HEK293 (cell line): ENCODE results near the gene MKLN1.

Experiments
- CTCF ChIA-PET: fragments of 350-600 bp; formaldehyde crosslinking; extraction: SDS; loops from one replicate; lab custom pipeline; 2021; ENCODE audit warnings: antibody characterized with exemption; lab: Yijun Ruan, JAX
- POLR2A ChIA-PET: fragments of 300-600 bp; formaldehyde crosslinking; extraction: SDS; loops from one replicate; lab custom pipeline; 2020; ENCODE audit warnings: antibody characterized with exemption, inconsistent platforms; lab: Yijun Ruan, JAX
- H3K27ac ChIP-seq: fragments of 200-500 bp; sonication (Bioruptor generic); 2 replicates; pipeline ENCODE4 v1.5.1; 2014; ENCODE audit warnings: low read depth, low read length, control low read depth, inconsistent platforms; ENCODE audit errors: extremely low read depth
- H3K36me3 ChIP-seq, 2 experiments: fragments of 200-500 bp in 1 of 2; sonication (Bioruptor generic) in 1 of 2; 1 replicate in 1 of 2; 2 replicates in 1 of 2; pipeline ENCODE4 v1.5.1; 2014 to 2017; ENCODE audit warnings: inconsistent platforms in 2 of 2, low read length in 2 of 2; ENCODE audit not compliant: control insufficient read depth in 2 of 2, insufficient read depth in 1 of 2
- H3K4me1 ChIP-seq: fragments of 200-500 bp; sonication (Bioruptor generic); 2 replicates; pipeline ENCODE4 v1.5.1; 2014; ENCODE audit warnings: mild to moderate bottlenecking, low read length, inconsistent platforms; ENCODE audit not compliant: control insufficient read depth, insufficient read depth
- H3K4me3 ChIP-seq: 2 replicates; pipeline ENCODE4 v1.5.1; 2011; ENCODE audit warnings: low read depth, mild to moderate bottlenecking, control low read depth, low read length, moderate library complexity
- H3K9me3 ChIP-seq: fragments of 200-500 bp; sonication (Bioruptor generic); 2 replicates; pipeline ENCODE4 v1.5.1; 2014; ENCODE audit warnings: low read depth, low read length, inconsistent platforms; ENCODE audit not compliant: control insufficient read depth, insufficient read depth
- BCL11B ChIP-seq: fragments of 450-650 bp; formaldehyde crosslinking; IDR thresholded peaks from 2 replicates; pipeline ENCODE4 v1.5.1; 2016; ENCODE audit warnings: low read depth, missing biosample characterization, missing genetic modification characterization
- HOXA7 ChIP-seq: sonication (generic); formaldehyde crosslinking; IDR thresholded peaks from 2 replicates; pipeline ENCODE4 v1.8.1; 2022; ENCODE audit warnings: missing genetic modification reagents, borderline replicate concordance
- KLF7 ChIP-seq: fragments of 450-650 bp; formaldehyde crosslinking; IDR thresholded peaks from 2 replicates; pipeline ENCODE4 v1.5.1; 2016; ENCODE audit warnings: missing biosample characterization, missing genetic modification characterization, borderline replicate concordance
- PRDM2 ChIP-seq: fragments of 450-650 bp; formaldehyde crosslinking; IDR thresholded peaks from 2 replicates; pipeline ENCODE4 v1.5.1; 2016; ENCODE audit warnings: missing biosample characterization, missing genetic modification characterization, borderline replicate concordance
- SETDB1 ChIP-seq: IDR thresholded peaks from one replicate; pipeline ENCODE4 v1.6.1; 2017; ENCODE audit warnings: mild to moderate bottlenecking, low read length, moderate library complexity, mixed read lengths; ENCODE audit not compliant: insufficient read length
- YY1 ChIP-seq: fragments of 450-650 bp; formaldehyde crosslinking; IDR thresholded peaks from 2 replicates; pipeline ENCODE4 v1.5.1; 2018; ENCODE audit warnings: missing biosample characterization, missing genetic modification characterization
- ZNF121 ChIP-seq: fragments of 450-650 bp; formaldehyde crosslinking; IDR thresholded peaks from 2 replicates; pipeline ENCODE4 v1.5.1; 2016; ENCODE audit warnings: missing biosample characterization, missing genetic modification characterization
- ZNF223 ChIP-seq: fragments of 450-650 bp; formaldehyde crosslinking; IDR thresholded peaks from 2 replicates; pipeline ENCODE4 v1.5.1; 2016; ENCODE audit warnings: missing biosample characterization, missing genetic modification characterization
- ZNF23 ChIP-seq: fragments of 450-650 bp; formaldehyde crosslinking; IDR thresholded peaks from 2 replicates; pipeline ENCODE4 v1.5.1; 2016; ENCODE audit warnings: missing biosample characterization, missing genetic modification characterization, borderline replicate concordance
- ZNF24 ChIP-seq: fragments of 450-650 bp; formaldehyde crosslinking; IDR thresholded peaks from 2 replicates; pipeline ENCODE4 v1.5.1; 2016; ENCODE audit warnings: missing biosample characterization, missing genetic modification characterization
- ZNF302 ChIP-seq: fragments of 450-650 bp; formaldehyde crosslinking; IDR thresholded peaks from 2 replicates; pipeline ENCODE4 v1.5.1; 2016; ENCODE audit warnings: missing biosample characterization, missing genetic modification characterization, low read depth
- ZNF354C ChIP-seq: fragments of 450-650 bp; formaldehyde crosslinking; IDR thresholded peaks from 2 replicates; pipeline ENCODE4 v1.5.1; 2016; ENCODE audit warnings: missing biosample characterization, missing genetic modification characterization, low read depth, borderline replicate concordance
- ZNF449 ChIP-seq: fragments of 450-650 bp; formaldehyde crosslinking; IDR thresholded peaks from 2 replicates; pipeline ENCODE4 v1.5.1; 2017; ENCODE audit warnings: missing biosample characterization, mild to moderate bottlenecking, missing genetic modification characterization, moderate library complexity
- ZNF473 ChIP-seq: fragments of 450-650 bp; formaldehyde crosslinking; IDR thresholded peaks from 2 replicates; pipeline ENCODE4 v1.5.1; 2017; ENCODE audit warnings: missing biosample characterization, missing genetic modification characterization
- ZNF501 ChIP-seq: fragments of 450-650 bp; formaldehyde crosslinking; IDR thresholded peaks from 2 replicates; pipeline ENCODE4 v1.5.1; 2016; ENCODE audit warnings: missing biosample characterization, missing genetic modification characterization
- ZNF518A ChIP-seq: fragments of 450-650 bp; formaldehyde crosslinking; conservative IDR thresholded peaks from 2 replicates; pipeline ENCODE4 v1.5.1; 2016; ENCODE audit warnings: low read depth, missing biosample characterization, missing genetic modification characterization
- ZNF544 ChIP-seq: fragments of 450-650 bp; formaldehyde crosslinking; IDR thresholded peaks from 2 replicates; pipeline ENCODE4 v1.5.0; 2017; ENCODE audit warnings: missing biosample characterization, missing genetic modification characterization
- ZNF664 ChIP-seq: fragments of 450-650 bp; formaldehyde crosslinking; IDR thresholded peaks from 2 replicates; pipeline ENCODE4 v1.5.1; 2016; ENCODE audit warnings: missing biosample characterization, missing genetic modification characterization
- ZSCAN23 ChIP-seq: fragments of 450-650 bp; formaldehyde crosslinking; IDR thresholded peaks from 2 replicates; pipeline ENCODE4 v1.5.1; 2016; ENCODE audit warnings: missing biosample characterization, missing genetic modification characterization

Gene MKLN1

GRCh38 chr7:131497454-131497853 lies 169.8 kb downstream of the MKLN1 start:
- TF ChIP-seq ZNF518A (tag by site-specific recombination) (no peak), ZNF473 (tag by site-specific recombination) (no peak), HOXA7 (CRISPR knock-in tag) (no peak), ZNF449 (tag by site-specific recombination) (no peak), ZNF24 (tag by site-specific recombination) (no peak), KLF7 (tag by site-specific recombination) (no peak), ZNF354C (no peak), ZNF23 (tag by site-specific recombination) (no peak), SETDB1 (no peak), ZNF544 (tag by site-specific recombination) (no peak)
- no peak overlapping the region for H3K27ac ChIP-seq
- CTCF ChIA-PET = interaction anchor here (0.6 to 1.5 kb wide), 4 partner anchors 11 to 157 kb away, joined by 3 read pairs; no protein-coding TSS in a partner anchor

GRCh38 chr7:131498237-131498885 lies 170.7 kb downstream of the MKLN1 start:
- CTCF ChIA-PET = interaction anchor here (0.6 to 1.5 kb wide), 4 partner anchors 10 to 156 kb away, joined by 3 to 4 read pairs (median 3); no protein-coding TSS in a partner anchor
- POLR2A ChIA-PET = no interaction called here
- TF ChIP-seq ZNF121 (tag by site-specific recombination) = 0 out of 2 replicates have a peak, but pooled peaks have one; percentile 48
- no peak for TF ChIP-seq ZSCAN23
- no peaks in the 10 kb centered on the region for H3K4me1 ChIP-seq
- no peaks in the 10 kb centered on the region for H3K9me3 ChIP-seq
- no peak overlapping the region for H3K4me3 ChIP-seq
- no peak overlapping the region for H3K27ac ChIP-seq
- H3K36me3 ChIP-seq = peaks cover 0 to 9% of the 10 kb centered on the region in 2 experiments; a peak in 1 of 3 replicates

More at GRCh38 chr7:131497454-131497853, 169.8 kb downstream of the MKLN1 start:
- H3K4me1 ChIP-seq = no peaks in the 10 kb centered on the region
- H3K36me3 ChIP-seq = peaks cover 0 to 9% of the 10 kb centered on the region in 2 experiments; a peak in 1 of 3 replicates
- POLR2A ChIA-PET = interaction anchor here (0.5 kb wide), 1 partner anchor 764 kb away, joined by 3 read pairs; no protein-coding TSS in a partner anchor
- H3K4me3 ChIP-seq = no peak overlapping the region
- H3K9me3 ChIP-seq = no peaks in the 10 kb centered on the region

- no peaks in the 10 kb centered on the region for H3K4me1 ChIP-seq
- no peaks in the 10 kb centered on the region for H3K9me3 ChIP-seq
- POLR2A ChIA-PET = interaction anchor here (0.6 kb wide), 1 partner anchor 132 kb away, joined by 3 read pairs; no protein-coding TSS in a partner anchor
- CTCF ChIA-PET = interaction anchor here (1.0 to 1.8 kb wide), 2 partner anchors 11 to 13 kb away, joined by 3 to 7 read pairs; no protein-coding TSS in a partner anchor
- no peak overlapping the region for H3K4me3 ChIP-seq
- no peak overlapping the region for H3K27ac ChIP-seq
- peaks cover 0 to 9% of the 10 kb centered on the region in 2 experiments; a peak in 1 of 3 replicates for H3K36me3 ChIP-seq
- TF ChIP-seq YY1 (tag by site-specific recombination) (no peak), ZNF302 (tag by site-specific recombination) (no peak), ZNF223 (tag by site-specific recombination) (no peak), PRDM2 (tag by site-specific recombination) (no peak), ZNF501 (tag by site-specific recombination) (no peak), BCL11B (no peak), ZNF664 (tag by site-specific recombination) (no peak)
Measured at GRCh38 chr7:131499801-131500200, 172.1 kb downstream of the MKLN1 start.
